ENCODE data around the gene PTPRN2. TPM values are rescaled to one million over a fixed set of nuclear protein-coding genes. Genes with fewer than 3 reads are reported as not detected.

PTPRN2 gene
- polyA plus RNA-seq, 1 of the 3 experiments (the other 2 are of a cell fraction): 4.0 TPM

- no peaks in the 10 kb centered on the region; a peak in 1 of 4 replicates for H3K4me1 ChIP-seq (ENCODE audit: control insufficient read depth in 1 of 2, insufficient read depth in 2 of 2, low read depth in 1 of 2, low read length in 1 of 2)
- no peaks in the 10 kb centered on the region for H3K79me2 ChIP-seq (ENCODE audit: insufficient read depth)
- DNase-seq: no peak
- H3K27ac ChIP-seq (ENCODE audit: low read depth in 2 of 2, low read length in 1 of 2): no peak overlapping the region
- no peaks in the 10 kb centered on the region for H3K9me2 ChIP-seq
- H4K20me1 ChIP-seq (ENCODE audit: insufficient read depth): no peaks in the 10 kb centered on the region
- POLR2A ChIA-PET: no interaction called here
- H3K4me3 ChIP-seq (ENCODE audit: low read depth in 2 of 2, low read length in 1 of 2): no peak overlapping the region
- H3K4me2 ChIP-seq: no peak overlapping the region
- 80% methylated on average over 17 of the region's 22 CpGs for WGBS (ENCODE audit: low lambda C conversion rate)
- CTCF ChIA-PET: no interaction called here
- no peaks in the 10 kb centered on the region for H3K9me3 ChIP-seq
- no peaks in the 10 kb centered on the region for H3K27me3 ChIP-seq (ENCODE audit: insufficient read depth)
- no peak overlapping the region for H2AFZ ChIP-seq (ENCODE audit: low read depth)
- H3K36me3 ChIP-seq (replicated peaks in 1 of 2; ENCODE audit: control insufficient read depth in 1 of 2, insufficient read depth in 2 of 2, low read length in 1 of 2): no peaks in the 10 kb centered on the region
- no peaks in the 10 kb centered on the region for H3F3A ChIP-seq (replicated peaks; ENCODE audit: insufficient read depth)
- H3K9ac ChIP-seq: no peak overlapping the region
- TF ChIP-seq TEAD4 (IDR thresholded peaks at IDR 0.05; ENCODE audit: borderline replicate concordance, insufficient read depth) (no peak), ZBTB33 (IDR thresholded peaks at IDR 0.05; ENCODE audit: borderline replicate concordance, low read depth) (no peak), RFX5 (IDR thresholded peaks at IDR 0.05; ENCODE audit: low read length) (no peak), RXRA (IDR thresholded peaks at IDR 0.05; ENCODE audit: borderline replicate concordance, low read depth) (no peak), YY1 (IDR thresholded peaks at IDR 0.05; ENCODE audit: low read depth) (no peak), MEF2A (IDR thresholded peaks at IDR 0.05; ENCODE audit: borderline replicate concordance, low read depth) (no peak), TCF12 (IDR thresholded peaks at IDR 0.05) (no peak), MXI1 (IDR thresholded peaks at IDR 0.05; ENCODE audit: low read depth, low read length) (no peak), TAF1 (IDR thresholded peaks at IDR 0.05; ENCODE audit: borderline replicate concordance, low read depth, low read length) (no peak), NFIC (IDR thresholded peaks at IDR 0.05; ENCODE audit: borderline replicate concordance) (no peak), GABPA (IDR thresholded peaks at IDR 0.05; ENCODE audit: low read depth) (no peak), JUND (IDR thresholded peaks at IDR 0.05) (no peak), FOXM1 (IDR thresholded peaks at IDR 0.05; ENCODE audit: low read depth) (no peak), MAX (IDR thresholded peaks at IDR 0.05; ENCODE audit: low read depth) (no peak), CTCF (IDR thresholded peaks at IDR 0.05) (no peak), PBX3 (IDR thresholded peaks at IDR 0.05) (no peak), RAD21 (IDR thresholded peaks at IDR 0.05; ENCODE audit: low read length) (no peak), RCOR1 (IDR thresholded peaks at IDR 0.05; ENCODE audit: low read length) (no peak), USF1 (IDR thresholded peaks at IDR 0.05; ENCODE audit: borderline replicate concordance, low read depth) (no peak), GATA2 (CRISPR knock-in tag; IDR thresholded peaks at IDR 0.05) (no peak)
These were observed 977.5 kb downstream of the PTPRN2 start for GRCh38 chr7:157609932-157610640.
